ENCODE results near the gene ANKRD33B. TPM values are rescaled to one million over a fixed set of nuclear protein-coding genes. Genes with fewer than 3 reads are reported as not detected.

ANKRD33B gene
- total and polyA plus RNA-seq, 9 of the 15 experiments (the other 6 are each of a cell fraction or from before 2014, with no cell fraction given): 0.10 to 1.7 (median 0.40) TPM

DNA sequence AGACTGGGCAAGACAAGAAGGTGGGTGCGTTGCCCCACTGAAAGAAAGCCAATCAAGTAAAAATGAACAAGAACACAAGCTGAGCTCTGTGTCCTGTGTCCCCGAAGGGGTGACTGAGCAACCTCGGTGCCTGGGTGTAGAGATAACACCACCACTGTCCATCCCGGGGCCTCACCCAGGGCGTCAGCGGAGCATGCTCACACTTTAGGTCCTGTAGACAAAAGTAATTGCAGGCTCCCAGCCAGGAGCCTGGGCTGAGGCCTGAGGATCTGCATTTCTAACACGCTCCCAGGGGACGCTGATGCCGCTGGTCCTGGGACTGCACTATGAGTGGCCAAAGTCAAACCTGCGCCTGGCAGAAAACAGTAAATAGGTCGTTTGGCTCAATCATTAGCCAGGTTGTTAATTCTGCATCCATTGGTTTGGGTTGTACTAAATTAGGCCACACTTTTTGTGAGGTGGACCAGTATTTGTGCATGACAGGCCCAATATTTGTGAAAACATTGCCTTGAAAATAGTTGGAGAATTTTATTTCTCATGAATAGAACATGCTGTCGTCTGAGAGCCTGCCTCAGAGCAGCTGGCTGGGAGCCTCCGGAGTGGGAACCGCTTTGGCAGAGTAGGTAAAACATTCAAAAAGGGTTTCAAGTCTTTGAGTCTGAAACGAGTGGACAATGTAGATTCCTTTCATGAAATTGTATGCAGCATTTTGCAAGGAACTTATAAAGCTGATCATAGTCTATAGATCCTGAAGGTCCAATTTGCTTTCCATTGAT lies 38.3 kb downstream of the ANKRD33B start (continued):
- TF ChIP-seq, protein P1, sequence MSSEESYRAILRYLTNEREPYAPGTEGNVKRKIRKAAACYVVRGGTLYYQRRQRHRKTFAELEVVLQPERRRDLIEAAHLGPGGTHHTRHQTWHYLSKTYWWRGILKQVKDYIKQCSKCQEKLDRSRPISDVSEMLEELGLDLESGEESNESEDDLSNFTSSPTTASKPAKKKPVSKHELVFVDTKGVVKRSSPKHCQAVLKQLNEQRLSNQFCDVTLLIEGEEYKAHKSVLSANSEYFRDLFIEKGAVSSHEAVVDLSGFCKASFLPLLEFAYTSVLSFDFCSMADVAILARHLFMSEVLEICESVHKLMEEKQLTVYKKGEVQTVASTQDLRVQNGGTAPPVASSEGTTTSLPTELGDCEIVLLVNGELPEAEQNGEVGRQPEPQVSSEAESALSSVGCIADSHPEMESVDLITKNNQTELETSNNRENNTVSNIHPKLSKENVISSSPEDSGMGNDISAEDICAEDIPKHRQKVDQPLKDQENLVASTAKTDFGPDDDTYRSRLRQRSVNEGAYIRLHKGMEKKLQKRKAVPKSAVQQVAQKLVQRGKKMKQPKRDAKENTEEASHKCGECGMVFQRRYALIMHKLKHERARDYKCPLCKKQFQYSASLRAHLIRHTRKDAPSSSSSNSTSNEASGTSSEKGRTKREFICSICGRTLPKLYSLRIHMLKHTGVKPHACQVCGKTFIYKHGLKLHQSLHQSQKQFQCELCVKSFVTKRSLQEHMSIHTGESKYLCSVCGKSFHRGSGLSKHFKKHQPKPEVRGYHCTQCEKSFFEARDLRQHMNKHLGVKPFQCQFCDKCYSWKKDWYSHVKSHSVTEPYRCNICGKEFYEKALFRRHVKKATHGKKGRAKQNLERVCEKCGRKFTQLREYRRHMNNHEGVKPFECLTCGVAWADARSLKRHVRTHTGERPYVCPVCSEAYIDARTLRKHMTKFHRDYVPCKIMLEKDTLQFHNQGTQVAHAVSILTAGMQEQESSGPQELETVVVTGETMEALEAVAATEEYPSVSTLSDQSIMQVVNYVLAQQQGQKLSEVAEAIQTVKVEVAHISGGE (CRISPR knock-in tag; IDR thresholded peaks at IDR 0.05): no peak; a peak in 2 of 6 replicates
- TF ChIP-seq SMARCC2 (IDR thresholded peaks at IDR 0.05; ENCODE audit: low read depth): peak; percentile 80
- TF ChIP-seq ZNF717 (CRISPR knock-in tag; IDR thresholded peaks at IDR 0.05): no peak
- TF ChIP-seq FOSL1 (tag; conservative IDR thresholded peaks at IDR 0.05): 0 out of 2 replicates have a peak, but pooled peaks have one; percentile 7
- TF ChIP-seq KLF13 (tag; IDR thresholded peaks at IDR 0.05; ENCODE audit: borderline replicate concordance, low read depth): no peak

DNA sequence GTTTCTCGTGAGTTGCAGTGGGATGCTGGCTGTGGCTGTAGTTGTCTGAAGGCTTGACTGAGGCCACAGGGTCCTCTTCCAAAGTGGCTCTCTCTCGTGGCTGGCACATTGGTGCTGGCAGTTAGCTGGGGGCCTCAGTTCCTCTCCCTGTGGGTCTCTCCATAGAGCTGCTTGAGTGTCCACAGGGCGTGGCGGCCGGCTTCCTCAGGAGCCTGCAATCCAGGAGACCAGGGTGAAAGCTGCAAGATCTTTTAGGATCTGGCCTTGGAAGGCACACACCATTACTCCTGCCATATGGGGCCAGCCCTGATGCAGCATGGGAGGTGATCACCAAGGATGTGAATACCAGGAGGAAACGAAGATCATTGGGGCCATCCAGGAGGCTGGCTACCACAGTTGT lies 41.1 kb downstream of the ANKRD33B start:
- no peaks in the 10 kb centered on the region for H3K9me1 ChIP-seq (ENCODE audit: control insufficient read depth, insufficient read depth, low read length)
- intact Hi-C loops (cut with micrococcal nuclease): loop anchor here (5.0 to 10.0 kb wide), 2 partner anchors 103 to 300 kb away; partner anchors contain the start of gene CMBL
- no peak overlapping the region; a peak in 1 of 4 replicates for H3K9ac ChIP-seq (ENCODE audit: insufficient read depth in 1 of 2, low read depth in 2 of 2, low read length in 2 of 2)
- peak overlapping the region; percentile 38; the same call in 1 of the 2 replicates for H2AFZ ChIP-seq (ENCODE audit: low read depth, low read length)
- CTCF ChIA-PET (ENCODE audit: low intra/inter-chr PET ratio): no interaction called here
- 74% methylated on average over 6 of the region's 6 CpGs for WGBS (ENCODE audit: insufficient coverage, low coverage, missing lambda C conversion rate)
- in situ Hi-C loops (cut with MboI): no loop called here
- no peaks in the 10 kb centered on the region for H4K20me1 ChIP-seq (replicated peaks; ENCODE audit: control insufficient read depth, insufficient read depth, low read length)
- FAIRE-seq: no peak
- POLR2A ChIA-PET: interaction anchor here (1.0 kb wide), 2 partner anchors 16 to 164 kb away, joined by 3 read pairs; no protein-coding TSS in a partner anchor
- no peak overlapping the region for H3K4me2 ChIP-seq (ENCODE audit: insufficient read depth, low read length)
- no peak for DNase-seq (ENCODE audit: extremely low read depth in 1 of 4, low spot score in 3 of 4)
- peaks cover 41 to 46% of the 10 kb centered on the region in 2 experiments for H3K4me1 ChIP-seq (replicated peaks in 1 of 2; ENCODE audit: control insufficient read depth in 2 of 2, insufficient read depth in 2 of 2, low read length in 2 of 2)
- H3K36me3 ChIP-seq (ENCODE audit: control insufficient read depth, insufficient read depth, low read length): no peaks in the 10 kb centered on the region
- no peak overlapping the region for H3K27ac ChIP-seq (ENCODE audit: extremely low read depth, low read depth, low read length)
- ATAC-seq: no peak
- no peaks in the 10 kb centered on the region for H3K9me3 ChIP-seq (replicated peaks; ENCODE audit: control insufficient read depth, insufficient read depth, low read depth, low read length)
- no peaks in the 10 kb centered on the region for H3K27me3 ChIP-seq (ENCODE audit: control insufficient read depth in 2 of 2, insufficient read depth in 2 of 2, low read length in 2 of 2)
- BruUV-seq (replicated peaks): no TSS peak
- no peak for TF ChIP-seq TAF9B (IDR thresholded peaks at IDR 0.05; ENCODE audit: partially characterized antibody)
- no peak for TF ChIP-seq MTA2 (IDR thresholded peaks at IDR 0.05; ENCODE audit: low read depth)
- TF ChIP-seq CTBP1 (IDR thresholded peaks at IDR 0.05; ENCODE audit: borderline replicate concordance): no peak
- TF ChIP-seq, protein P2, sequence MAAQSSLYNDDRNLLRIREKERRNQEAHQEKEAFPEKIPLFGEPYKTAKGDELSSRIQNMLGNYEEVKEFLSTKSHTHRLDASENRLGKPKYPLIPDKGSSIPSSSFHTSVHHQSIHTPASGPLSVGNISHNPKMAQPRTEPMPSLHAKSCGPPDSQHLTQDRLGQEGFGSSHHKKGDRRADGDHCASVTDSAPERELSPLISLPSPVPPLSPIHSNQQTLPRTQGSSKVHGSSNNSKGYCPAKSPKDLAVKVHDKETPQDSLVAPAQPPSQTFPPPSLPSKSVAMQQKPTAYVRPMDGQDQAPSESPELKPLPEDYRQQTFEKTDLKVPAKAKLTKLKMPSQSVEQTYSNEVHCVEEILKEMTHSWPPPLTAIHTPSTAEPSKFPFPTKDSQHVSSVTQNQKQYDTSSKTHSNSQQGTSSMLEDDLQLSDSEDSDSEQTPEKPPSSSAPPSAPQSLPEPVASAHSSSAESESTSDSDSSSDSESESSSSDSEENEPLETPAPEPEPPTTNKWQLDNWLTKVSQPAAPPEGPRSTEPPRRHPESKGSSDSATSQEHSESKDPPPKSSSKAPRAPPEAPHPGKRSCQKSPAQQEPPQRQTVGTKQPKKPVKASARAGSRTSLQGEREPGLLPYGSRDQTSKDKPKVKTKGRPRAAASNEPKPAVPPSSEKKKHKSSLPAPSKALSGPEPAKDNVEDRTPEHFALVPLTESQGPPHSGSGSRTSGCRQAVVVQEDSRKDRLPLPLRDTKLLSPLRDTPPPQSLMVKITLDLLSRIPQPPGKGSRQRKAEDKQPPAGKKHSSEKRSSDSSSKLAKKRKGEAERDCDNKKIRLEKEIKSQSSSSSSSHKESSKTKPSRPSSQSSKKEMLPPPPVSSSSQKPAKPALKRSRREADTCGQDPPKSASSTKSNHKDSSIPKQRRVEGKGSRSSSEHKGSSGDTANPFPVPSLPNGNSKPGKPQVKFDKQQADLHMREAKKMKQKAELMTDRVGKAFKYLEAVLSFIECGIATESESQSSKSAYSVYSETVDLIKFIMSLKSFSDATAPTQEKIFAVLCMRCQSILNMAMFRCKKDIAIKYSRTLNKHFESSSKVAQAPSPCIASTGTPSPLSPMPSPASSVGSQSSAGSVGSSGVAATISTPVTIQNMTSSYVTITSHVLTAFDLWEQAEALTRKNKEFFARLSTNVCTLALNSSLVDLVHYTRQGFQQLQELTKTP (IDR thresholded peaks at IDR 0.05; ENCODE audit: low read depth in 1 of 2, partially characterized antibody in 2 of 2): no peak
- TF ChIP-seq ZNF57 (CRISPR knock-in tag; IDR thresholded peaks at IDR 0.05): no peak
- no peak overlapping the region for H3K4me3 ChIP-seq
- H3K79me2 ChIP-seq (ENCODE audit: control insufficient read depth, insufficient read depth, low read length): no peaks in the 10 kb centered on the region

Data from K562 (cell line).